Measurements from ENCODE around the gene GPR85.
"Not testable (repeated sequence)": the region's sequence is repeated elsewhere in the genome, so short reads cannot be mapped to it uniquely, and the experiment has no call there.

DNA sequence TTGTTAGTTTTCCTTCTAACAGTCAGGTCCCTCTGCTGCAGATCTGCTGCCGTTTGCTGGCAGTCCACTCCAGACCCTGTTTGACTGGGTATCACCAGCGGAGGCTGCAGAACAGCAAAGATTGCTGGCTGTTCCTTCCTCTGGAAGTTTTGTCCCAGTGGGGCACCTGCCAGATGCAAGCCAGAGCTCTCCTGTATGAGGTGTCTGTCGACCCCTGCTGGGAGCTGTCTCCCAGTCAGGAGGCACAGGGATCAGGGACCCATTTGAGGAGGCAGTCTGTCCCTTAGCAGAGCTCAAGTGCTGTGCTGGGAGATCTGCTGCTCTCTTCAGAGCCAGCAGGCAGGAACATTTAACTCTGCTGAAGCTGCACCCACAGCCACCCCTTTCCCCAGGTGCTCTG lies 32.4 kb downstream of the GPR85 start:
- not testable (repeated sequence) for TF ChIP-seq NFYB (IDR thresholded peaks at IDR 0.05; ENCODE audit: insufficient read depth, low read depth, low read length); NFIC (IDR thresholded peaks at IDR 0.05; ENCODE audit: low read depth, low read length); SP1 (IDR thresholded peaks at IDR 0.05; ENCODE audit: low read depth, low read length)
- TF ChIP-seq, protein P1, sequence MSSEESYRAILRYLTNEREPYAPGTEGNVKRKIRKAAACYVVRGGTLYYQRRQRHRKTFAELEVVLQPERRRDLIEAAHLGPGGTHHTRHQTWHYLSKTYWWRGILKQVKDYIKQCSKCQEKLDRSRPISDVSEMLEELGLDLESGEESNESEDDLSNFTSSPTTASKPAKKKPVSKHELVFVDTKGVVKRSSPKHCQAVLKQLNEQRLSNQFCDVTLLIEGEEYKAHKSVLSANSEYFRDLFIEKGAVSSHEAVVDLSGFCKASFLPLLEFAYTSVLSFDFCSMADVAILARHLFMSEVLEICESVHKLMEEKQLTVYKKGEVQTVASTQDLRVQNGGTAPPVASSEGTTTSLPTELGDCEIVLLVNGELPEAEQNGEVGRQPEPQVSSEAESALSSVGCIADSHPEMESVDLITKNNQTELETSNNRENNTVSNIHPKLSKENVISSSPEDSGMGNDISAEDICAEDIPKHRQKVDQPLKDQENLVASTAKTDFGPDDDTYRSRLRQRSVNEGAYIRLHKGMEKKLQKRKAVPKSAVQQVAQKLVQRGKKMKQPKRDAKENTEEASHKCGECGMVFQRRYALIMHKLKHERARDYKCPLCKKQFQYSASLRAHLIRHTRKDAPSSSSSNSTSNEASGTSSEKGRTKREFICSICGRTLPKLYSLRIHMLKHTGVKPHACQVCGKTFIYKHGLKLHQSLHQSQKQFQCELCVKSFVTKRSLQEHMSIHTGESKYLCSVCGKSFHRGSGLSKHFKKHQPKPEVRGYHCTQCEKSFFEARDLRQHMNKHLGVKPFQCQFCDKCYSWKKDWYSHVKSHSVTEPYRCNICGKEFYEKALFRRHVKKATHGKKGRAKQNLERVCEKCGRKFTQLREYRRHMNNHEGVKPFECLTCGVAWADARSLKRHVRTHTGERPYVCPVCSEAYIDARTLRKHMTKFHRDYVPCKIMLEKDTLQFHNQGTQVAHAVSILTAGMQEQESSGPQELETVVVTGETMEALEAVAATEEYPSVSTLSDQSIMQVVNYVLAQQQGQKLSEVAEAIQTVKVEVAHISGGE (CRISPR knock-in tag; IDR thresholded peaks at IDR 0.05): not testable (repeated sequence)
- TF ChIP-seq, protein P2, sequence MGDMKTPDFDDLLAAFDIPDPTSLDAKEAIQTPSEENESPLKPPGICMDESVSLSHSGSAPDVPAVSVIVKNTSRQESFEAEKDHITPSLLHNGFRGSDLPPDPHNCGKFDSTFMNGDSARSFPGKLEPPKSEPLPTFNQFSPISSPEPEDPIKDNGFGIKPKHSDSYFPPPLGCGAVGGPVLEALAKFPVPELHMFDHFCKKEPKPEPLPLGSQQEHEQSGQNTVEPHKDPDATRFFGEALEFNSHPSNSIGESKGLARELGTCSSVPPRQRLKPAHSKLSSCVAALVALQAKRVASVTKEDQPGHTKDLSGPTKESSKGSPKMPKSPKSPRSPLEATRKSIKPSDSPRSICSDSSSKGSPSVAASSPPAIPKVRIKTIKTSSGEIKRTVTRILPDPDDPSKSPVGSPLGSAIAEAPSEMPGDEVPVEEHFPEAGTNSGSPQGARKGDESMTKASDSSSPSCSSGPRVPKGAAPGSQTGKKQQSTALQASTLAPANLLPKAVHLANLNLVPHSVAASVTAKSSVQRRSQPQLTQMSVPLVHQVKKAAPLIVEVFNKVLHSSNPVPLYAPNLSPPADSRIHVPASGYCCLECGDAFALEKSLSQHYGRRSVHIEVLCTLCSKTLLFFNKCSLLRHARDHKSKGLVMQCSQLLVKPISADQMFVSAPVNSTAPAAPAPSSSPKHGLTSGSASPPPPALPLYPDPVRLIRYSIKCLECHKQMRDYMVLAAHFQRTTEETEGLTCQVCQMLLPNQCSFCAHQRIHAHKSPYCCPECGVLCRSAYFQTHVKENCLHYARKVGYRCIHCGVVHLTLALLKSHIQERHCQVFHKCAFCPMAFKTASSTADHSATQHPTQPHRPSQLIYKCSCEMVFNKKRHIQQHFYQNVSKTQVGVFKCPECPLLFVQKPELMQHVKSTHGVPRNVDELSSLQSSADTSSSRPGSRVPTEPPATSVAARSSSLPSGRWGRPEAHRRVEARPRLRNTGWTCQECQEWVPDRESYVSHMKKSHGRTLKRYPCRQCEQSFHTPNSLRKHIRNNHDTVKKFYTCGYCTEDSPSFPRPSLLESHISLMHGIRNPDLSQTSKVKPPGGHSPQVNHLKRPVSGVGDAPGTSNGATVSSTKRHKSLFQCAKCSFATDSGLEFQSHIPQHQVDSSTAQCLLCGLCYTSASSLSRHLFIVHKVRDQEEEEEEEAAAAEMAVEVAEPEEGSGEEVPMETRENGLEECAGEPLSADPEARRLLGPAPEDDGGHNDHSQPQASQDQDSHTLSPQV (IDR thresholded peaks at IDR 0.05): not testable (repeated sequence)
- TF ChIP-seq, protein P3, sequence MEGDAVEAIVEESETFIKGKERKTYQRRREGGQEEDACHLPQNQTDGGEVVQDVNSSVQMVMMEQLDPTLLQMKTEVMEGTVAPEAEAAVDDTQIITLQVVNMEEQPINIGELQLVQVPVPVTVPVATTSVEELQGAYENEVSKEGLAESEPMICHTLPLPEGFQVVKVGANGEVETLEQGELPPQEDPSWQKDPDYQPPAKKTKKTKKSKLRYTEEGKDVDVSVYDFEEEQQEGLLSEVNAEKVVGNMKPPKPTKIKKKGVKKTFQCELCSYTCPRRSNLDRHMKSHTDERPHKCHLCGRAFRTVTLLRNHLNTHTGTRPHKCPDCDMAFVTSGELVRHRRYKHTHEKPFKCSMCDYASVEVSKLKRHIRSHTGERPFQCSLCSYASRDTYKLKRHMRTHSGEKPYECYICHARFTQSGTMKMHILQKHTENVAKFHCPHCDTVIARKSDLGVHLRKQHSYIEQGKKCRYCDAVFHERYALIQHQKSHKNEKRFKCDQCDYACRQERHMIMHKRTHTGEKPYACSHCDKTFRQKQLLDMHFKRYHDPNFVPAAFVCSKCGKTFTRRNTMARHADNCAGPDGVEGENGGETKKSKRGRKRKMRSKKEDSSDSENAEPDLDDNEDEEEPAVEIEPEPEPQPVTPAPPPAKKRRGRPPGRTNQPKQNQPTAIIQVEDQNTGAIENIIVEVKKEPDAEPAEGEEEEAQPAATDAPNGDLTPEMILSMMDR (IDR thresholded peaks at IDR 0.05 in 2 of 3, conservative IDR thresholded peaks at IDR 0.05 in 1 of 3; ENCODE audit: control insufficient read depth in 2 of 3, extremely low read depth in 1 of 3, insufficient read depth in 1 of 3, low read depth in 3 of 3, low read length in 3 of 3): not testable (repeated sequence)
